Suppressor macrophage (primary cell): ENCODE results near the gene LCORL.
A peak's percentile ranks its signal among the peaks of the same experiment; 100 is the strongest.

Source experiments
- DNase-seq, 4 experiments: peaks; one replicate each; pipeline ENCODE4 v3.0.0-alpha.2; 2020 to 2022

The LCORL gene

GRCh38 chr4:17846266-17846665 lies 175.3 kb downstream of the LCORL start:
- no peak for DNase-seq

GRCh38 chr4:17823871-17824669 lies 197.5 kb downstream of the LCORL start:
- no peak for DNase-seq

- DNase-seq = peak; percentile 32 to 77 (median 52)
These were observed 204.5 kb downstream of the LCORL start for GRCh38 chr4:17817027-17817426.

GRCh38 chr4:17816142-17816541 lies 205.4 kb downstream of the LCORL start:
- no peak for DNase-seq

- peak; percentile 66 to 81 (median 73) for DNase-seq
These were observed 207.4 kb downstream of the LCORL start for GRCh38 chr4:17814140-17814539.

- no peak for DNase-seq
These were observed 208.8 kb downstream of the LCORL start for GRCh38 chr4:17812801-17813200.

GRCh38 chr4:17812125-17812524 lies 209.4 kb downstream of the LCORL start:
- DNase-seq = no peak

GRCh38 chr4:17811078-17811603 lies 210.4 kb downstream of the LCORL start:
- peak in 3 of 4 experiments; percentile 23 to 48 (median 39) for DNase-seq

GRCh38 chr4:17810260-17811077 lies 211.1 kb downstream of the LCORL start, which contains the start of the genes DCAF16 and NCAPG:
Gene DCAF16, minus strand, starts transcription at chr4:17810757. Its CDS starts 6,616 bp downstream, at chr4:17804141.
Gene NCAPG, plus strand, starts transcription at chr4:17810979. Its CDS starts 99 bp downstream, at chr4:17811078.
- peak; percentile 100 for DNase-seq

GRCh38 chr4:17809667-17810066 lies 211.9 kb downstream of the LCORL start:
- DNase-seq = no peak

GRCh38 chr4:17807446-17807845 lies 214.1 kb downstream of the LCORL start:
- no peak for DNase-seq

GRCh38 chr4:17805580-17806155 lies 215.9 kb downstream of the LCORL start:
- DNase-seq = no peak

- no peak for DNase-seq
These were observed 223.7 kb downstream of the LCORL start for GRCh38 chr4:17797808-17798207.

- DNase-seq = no peak
These were observed 226.8 kb downstream of the LCORL start for GRCh38 chr4:17794730-17795129.
